ENCODE results near the gene RPL3. TPM values are rescaled to one million over a fixed set of nuclear protein-coding genes. Genes with fewer than 3 reads are reported as not detected.

The RPL3 gene
- polyA plus RNA-seq, 1 experiment, result 4,772 TPM

- CTCF ChIA-PET, result interaction anchor here (1.1 to 1.3 kb wide), 2 partner anchors 11 to 249 kb away, joined by 3 to 5 read pairs; no protein-coding TSS in a partner anchor
- no peak for DNase-seq (ENCODE audit: low read depth)
- Histone ChIP-seq H3K4me3 (ENCODE audit: low read depth, low read length) (no peak overlapping the region), H3K27me3 (ENCODE audit: control insufficient read depth, insufficient read depth, low read length) (no peaks in the 10 kb centered on the region), H3K36me3 (ENCODE audit: control insufficient read depth, insufficient read depth, low read length) (no peaks in the 10 kb centered on the region)
- POLR2A ChIA-PET, result no interaction called here
- no peak for TF ChIP-seq CTCF (IDR thresholded peaks at IDR 0.05; ENCODE audit: insufficient read depth, low read depth, low read length)
Measured at GRCh38 chr22:39280250-39280649, 39.2 kb downstream of the RPL3 start.

GRCh38 chr22:39279170-39279850, 40.1 kb downstream of the RPL3 start:
- ChIA-PET POLR2A (no interaction called here), CTCF (interaction anchor here (1.1 to 1.3 kb wide), 3 partner anchors 12 to 250 kb away, joined by 3 to 5 read pairs (median 3); no protein-coding TSS in a partner anchor)
- no peak for TF ChIP-seq CTCF (IDR thresholded peaks at IDR 0.05; ENCODE audit: insufficient read depth, low read depth, low read length)
- no peaks in the 10 kb centered on the region for H3K36me3 ChIP-seq (ENCODE audit: control insufficient read depth, insufficient read depth, low read length)
- H3K4me3 ChIP-seq (ENCODE audit: low read depth, low read length), result no peak overlapping the region
- DNase-seq (ENCODE audit: low read depth), result no peak
- H3K27me3 ChIP-seq (ENCODE audit: control insufficient read depth, insufficient read depth, low read length), result no peaks in the 10 kb centered on the region

- ChIA-PET CTCF (no interaction called here), POLR2A (no interaction called here)
- Histone ChIP-seq H3K4me3 (ENCODE audit: low read depth, low read length) (no peak overlapping the region), H3K27me3 (ENCODE audit: control insufficient read depth, insufficient read depth, low read length) (no peaks in the 10 kb centered on the region), H3K36me3 (ENCODE audit: control insufficient read depth, insufficient read depth, low read length) (no peaks in the 10 kb centered on the region)
- TF ChIP-seq CTCF (IDR thresholded peaks at IDR 0.05; ENCODE audit: insufficient read depth, low read depth, low read length), result no peak
- DNase-seq (ENCODE audit: low read depth), result no peak
Measured at GRCh38 chr22:39278040-39278439, 41.4 kb downstream of the RPL3 start.

GRCh38 chr22:39277142-39277607, 42.2 kb downstream of the RPL3 start:
- POLR2A ChIA-PET, result no interaction called here
- CTCF ChIA-PET, result no interaction called here
- Histone ChIP-seq H3K4me3 (ENCODE audit: low read depth, low read length) (no peak overlapping the region), H3K27me3 (ENCODE audit: control insufficient read depth, insufficient read depth, low read length) (no peaks in the 10 kb centered on the region), H3K36me3 (ENCODE audit: control insufficient read depth, insufficient read depth, low read length) (no peaks in the 10 kb centered on the region)
- no peak for TF ChIP-seq CTCF (IDR thresholded peaks at IDR 0.05; ENCODE audit: insufficient read depth, low read depth, low read length)
- DNase-seq (ENCODE audit: low read depth), result no peak

GRCh38 chr22:39276440-39277141, 42.8 kb downstream of the RPL3 start:
- H3K4me3 ChIP-seq (ENCODE audit: low read depth, low read length), result no peak overlapping the region
- POLR2A ChIA-PET, result no interaction called here
- CTCF ChIA-PET, result no interaction called here
- no peak for TF ChIP-seq CTCF (IDR thresholded peaks at IDR 0.05; ENCODE audit: insufficient read depth, low read depth, low read length)
- H3K36me3 ChIP-seq (ENCODE audit: control insufficient read depth, insufficient read depth, low read length), result no peaks in the 10 kb centered on the region
- no peaks in the 10 kb centered on the region for H3K27me3 ChIP-seq (ENCODE audit: control insufficient read depth, insufficient read depth, low read length)
- DNase-seq (ENCODE audit: low read depth), result no peak
